CD4-positive, alpha-beta T cell (primary cell): ENCODE results near the gene MBOAT2. TPM values are rescaled to one million over a fixed set of nuclear protein-coding genes. Genes with fewer than 3 reads are reported as not detected.

Experiments used
- ATAC-seq: fragments of 200-7000 bp; cut with Tn5 transposase; one replicate; pipeline ENCODE4 v1.10.0; 2022; ENCODE audit warnings: mild to moderate bottlenecking; ENCODE audit not compliant: poor library complexity
- CTCF ChIA-PET: fragments of 350-600 bp; sonication (Branson Sonifier 250); formaldehyde crosslinking; loops from one replicate; lab custom pipeline; 2021; ENCODE audit warnings: antibody characterized with exemption, inconsistent platforms; lab: Charles Lee
- POLR2A ChIA-PET: fragments of 350-600 bp; sonication (Branson Sonifier 250); formaldehyde crosslinking; loops from one replicate; lab custom pipeline; 2021; ENCODE audit warnings: antibody characterized with exemption, inconsistent platforms; lab: Charles Lee
- DNase-seq, 14 experiments: peaks; one replicate each; pipeline ENCODE4 v3.0.0-alpha.2; 2013 to 2020; ENCODE audit warnings: mixed read lengths in 2 of 14
- H3K27ac ChIP-seq, 2 donors: one replicate each; pipeline versions ENCODE4 v1.5.1 to v1.7.0; 2013; ENCODE audit warnings: low read length in 2 of 2, low read depth in 1 of 2, mild to moderate bottlenecking in 1 of 2
- H3K27me3 ChIP-seq, 2 experiments: 1 replicate in 1 of 2; 2 replicates in 1 of 2; pipeline versions ENCODE4 v1.6.1 to v1.7.0; 2013; ENCODE audit warnings: low read length in 2 of 2, control low read depth in 1 of 2, mild to moderate bottlenecking in 1 of 2, moderate library complexity in 1 of 2; ENCODE audit not compliant: insufficient read depth in 2 of 2, control insufficient read depth in 1 of 2
- H3K36me3 ChIP-seq: one replicate; pipeline ENCODE4 v1.6.1; 2013; ENCODE audit warnings: low read length, control low read depth; ENCODE audit not compliant: insufficient read depth
- H3K4me1 ChIP-seq: one replicate; pipeline ENCODE4 v1.6.1; 2013; ENCODE audit warnings: low read length, control low read depth; ENCODE audit not compliant: insufficient read depth
- H3K4me3 ChIP-seq: one replicate; pipeline ENCODE4 v1.5.1; 2013; ENCODE audit warnings: mild to moderate bottlenecking, low read length, moderate library complexity
- H3K9me3 ChIP-seq, 2 experiments: 1 replicate in 1 of 2; 2 replicates in 1 of 2; pipeline versions ENCODE4 v1.6.1 to v1.7.0; 2013; ENCODE audit warnings: low read length in 2 of 2, mild to moderate bottlenecking in 2 of 2, control low read depth in 1 of 2, moderate library complexity in 1 of 2; ENCODE audit not compliant: control insufficient read depth in 1 of 2, insufficient read depth in 1 of 2
- H3K27ac Mint-ChIP-seq: one replicate; pipeline ENCODE4 v1.8.0; 2020; ENCODE audit warnings: mixed read lengths
- H3K27me3 Mint-ChIP-seq: one replicate; pipeline ENCODE4 v1.8.0; 2021; ENCODE audit warnings: mixed read lengths
- H3K36me3 Mint-ChIP-seq: one replicate; pipeline ENCODE4 v1.8.0; 2021; ENCODE audit warnings: low read depth, mixed read lengths
- H3K4me1 Mint-ChIP-seq: one replicate; pipeline ENCODE4 v1.8.0; 2021; ENCODE audit warnings: low read depth, mixed read lengths
- H3K4me3 Mint-ChIP-seq: one replicate; pipeline ENCODE4 v1.8.0; 2020; ENCODE audit warnings: mild to moderate bottlenecking, mixed read lengths
- H3K9me3 Mint-ChIP-seq: one replicate; pipeline ENCODE4 v1.8.0; 2020; ENCODE audit warnings: mixed read lengths
- CTCF ChIP-seq: fragments of 200-600 bp; IDR thresholded peaks from one replicate; pipeline ENCODE4 v1.8.0; 2022; ENCODE audit warnings: antibody characterized with exemption, mild to moderate bottlenecking
- intact Hi-C, 2 experiments: fragments of 100-400 bp; cut with DNase I in 1 of 2; cut with micrococcal nuclease in 1 of 2; formaldehyde crosslinking; loops; one replicate each; pipeline versions ENCODE4 v1.15.1 to v1.9.0; 2023 to 2025; cut with DNase I, micrococcal nuclease
- total RNA-seq, 174 experiments: library from RNA in 2 of 174; stranded (reverse) in 2 of 174; gene quantifications; one replicate each; pipeline ENCODE4 v1.2.3 and lab custom pipeline; 2021 to 2026

Gene MBOAT2
- total RNA-seq, 2 experiments from 2014 or later = 1.9 to 2.0 TPM

DNA sequence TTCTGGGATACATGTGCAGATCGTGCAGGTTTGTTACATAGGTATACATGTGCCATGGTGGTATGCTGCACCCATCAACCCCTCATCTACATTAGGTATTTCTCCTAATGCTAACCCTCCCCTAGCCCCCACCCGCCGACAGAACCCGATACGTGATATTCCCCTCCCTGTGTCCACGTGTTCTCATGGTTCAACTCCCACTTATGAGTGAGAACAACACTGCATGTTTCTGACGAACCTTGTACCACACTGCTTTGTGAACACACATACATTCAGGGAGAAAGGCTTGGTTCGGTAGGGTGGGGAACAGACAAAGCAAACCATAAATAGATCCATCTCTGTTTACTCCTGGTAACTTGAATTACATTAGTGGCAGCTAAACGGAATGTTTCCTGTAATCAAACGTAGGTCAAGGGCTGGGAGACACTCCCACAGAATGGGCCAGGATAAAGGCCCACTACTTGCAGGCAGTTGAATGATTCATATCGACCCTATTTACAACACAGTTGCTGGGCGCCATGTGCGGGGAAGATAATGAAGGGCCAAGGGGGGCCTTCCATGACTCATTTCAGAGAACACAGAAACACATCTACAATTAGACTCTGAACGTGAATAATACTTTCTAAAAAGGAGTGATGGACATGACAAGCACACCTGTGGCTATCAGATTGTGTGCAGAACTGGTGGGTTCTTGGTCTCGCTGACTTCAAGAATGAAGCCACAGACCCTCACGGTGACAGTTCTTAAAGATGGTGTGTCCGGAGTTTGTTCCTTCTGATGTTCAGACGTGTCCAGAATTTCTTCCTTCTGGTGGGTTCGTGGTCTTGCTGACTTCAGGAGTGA, 109.3 kb downstream of the MBOAT2 start:
- DNase-seq (no peak), ATAC-seq (no peak)
- H3K27me3 ChIP-seq = no peaks in the 10 kb centered on the region
- H3K4me1 ChIP-seq = no peaks in the 10 kb centered on the region
- no peak overlapping the region for H3K4me3 ChIP-seq
- no peak overlapping the region for H3K27ac ChIP-seq
- CTCF ChIA-PET = no interaction called here
- no peaks in the 10 kb centered on the region for H3K4me1 Mint-ChIP-seq
- H3K36me3 ChIP-seq = no peaks in the 10 kb centered on the region
- POLR2A ChIA-PET = no interaction called here
- H3K27ac Mint-ChIP-seq = no peak overlapping the region
- no peak for TF ChIP-seq CTCF
- no peaks in the 10 kb centered on the region for H3K27me3 Mint-ChIP-seq
- H3K9me3 Mint-ChIP-seq = peaks cover 1% of the 10 kb centered on the region
- intact Hi-C loops = no loop called here
- no peaks in the 10 kb centered on the region for H3K36me3 Mint-ChIP-seq
- no peak overlapping the region for H3K4me3 Mint-ChIP-seq
- peaks cover 0 to 11% of the 10 kb centered on the region in 2 experiments for H3K9me3 ChIP-seq

DNA sequence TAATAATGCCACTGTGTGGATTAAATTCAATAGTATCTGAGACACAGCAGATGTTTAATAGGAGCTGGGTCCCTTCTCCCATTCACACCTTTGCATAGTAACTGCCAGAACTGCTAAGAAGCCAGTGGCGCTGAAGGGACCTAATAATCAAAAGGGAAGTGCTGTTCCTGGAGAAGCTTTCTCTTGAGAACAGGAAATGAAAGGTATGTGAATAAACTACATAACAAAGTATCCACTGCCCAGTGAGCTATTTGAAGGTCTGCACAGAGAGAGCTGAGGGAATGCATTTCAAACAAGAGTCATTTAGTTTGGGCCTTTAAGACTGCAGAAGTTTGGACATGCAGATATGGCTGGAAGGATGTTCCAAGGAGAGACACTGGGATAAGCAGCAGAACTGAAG, 110.0 kb downstream of the MBOAT2 start:
- POLR2A ChIA-PET = no interaction called here
- Mint-ChIP-seq H3K27me3 (no peaks in the 10 kb centered on the region), H3K4me1 (no peaks in the 10 kb centered on the region), H3K4me3 (no peak overlapping the region), H3K36me3 (no peaks in the 10 kb centered on the region), H3K27ac (no peak overlapping the region), H3K9me3 (peaks cover 1% of the 10 kb centered on the region)
- no peaks in the 10 kb centered on the region for H3K36me3 ChIP-seq
- no peak overlapping the region for H3K27ac ChIP-seq
- H3K4me1 ChIP-seq = no peaks in the 10 kb centered on the region
- ATAC-seq (no peak), DNase-seq (no peak)
- intact Hi-C loops = no loop called here
- no peak overlapping the region for H3K4me3 ChIP-seq
- H3K9me3 ChIP-seq = peaks cover 0 to 11% of the 10 kb centered on the region in 2 experiments
- no peaks in the 10 kb centered on the region for H3K27me3 ChIP-seq
- CTCF ChIA-PET = no interaction called here
- TF ChIP-seq CTCF = no peak

DNA sequence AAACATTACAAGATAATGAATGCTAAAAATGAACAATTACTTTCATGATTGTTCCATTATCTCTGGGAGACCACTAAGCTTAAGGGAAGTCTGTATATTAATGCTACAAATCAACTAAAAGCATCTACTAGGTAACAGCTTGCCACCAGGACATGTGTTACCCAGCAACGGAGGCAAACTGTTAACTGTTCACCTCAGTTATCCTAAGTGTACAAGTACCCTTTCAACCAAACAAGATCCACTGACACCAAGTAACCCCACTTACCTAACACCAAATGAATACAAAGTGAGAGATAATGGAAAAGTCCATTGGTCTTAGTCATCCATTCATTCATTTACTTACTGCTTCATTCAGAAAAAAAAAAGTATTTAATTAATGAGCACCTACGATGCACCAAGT, 111.4 kb downstream of the MBOAT2 start:
- Histone ChIP-seq H3K9me3 (peaks cover 0 to 11% of the 10 kb centered on the region in 2 experiments), H3K27ac (no peak overlapping the region), H3K4me3 (no peak overlapping the region), H3K27me3 (no peaks in the 10 kb centered on the region), H3K36me3 (no peaks in the 10 kb centered on the region), H3K4me1 (no peaks in the 10 kb centered on the region)
- ChIA-PET POLR2A (interaction anchor here (0.7 kb wide), 1 partner anchor 554 kb away, joined by 3 read pairs; no protein-coding TSS in a partner anchor), CTCF (no interaction called here)
- Mint-ChIP-seq H3K36me3 (no peaks in the 10 kb centered on the region), H3K4me1 (no peaks in the 10 kb centered on the region), H3K27ac (no peak overlapping the region), H3K4me3 (no peak overlapping the region), H3K9me3 (peaks cover 1% of the 10 kb centered on the region), H3K27me3 (no peaks in the 10 kb centered on the region)
- DNase-seq (no peak), ATAC-seq (no peak)
- intact Hi-C loops = no loop called here
- TF ChIP-seq CTCF = no peak
